CD4-positive, alpha-beta T cell treated with Interleukin-21 for 1 hour (primary cell): ENCODE measurements around the gene DMBT1.

ENCODE experiments used
- DNase-seq: peaks from one replicate; pipeline ENCODE4 v3.0.0-alpha.2; 2020

Gene DMBT1

DNA sequence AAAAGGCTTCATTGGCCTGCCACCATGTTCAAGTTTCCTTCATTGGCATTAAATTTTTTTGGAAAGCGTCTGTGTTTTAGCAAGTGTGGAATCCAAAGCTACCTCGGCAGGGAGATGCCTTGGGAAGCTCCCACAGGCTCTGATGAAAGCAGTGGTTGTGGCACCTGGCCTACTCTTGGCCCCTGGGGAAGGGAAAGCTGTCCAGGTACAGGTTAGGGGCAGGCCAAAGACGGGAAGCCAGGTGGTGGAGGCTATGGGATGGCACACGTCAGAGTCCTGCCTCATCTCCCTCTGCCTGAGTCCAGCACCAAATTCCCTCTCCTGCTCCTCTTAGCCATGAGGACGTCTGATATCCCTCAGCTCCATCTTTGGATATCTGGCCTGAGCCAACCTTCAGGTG is 89.3 kb downstream of the DMBT1 start:
- DNase-seq, result no peak

DNA sequence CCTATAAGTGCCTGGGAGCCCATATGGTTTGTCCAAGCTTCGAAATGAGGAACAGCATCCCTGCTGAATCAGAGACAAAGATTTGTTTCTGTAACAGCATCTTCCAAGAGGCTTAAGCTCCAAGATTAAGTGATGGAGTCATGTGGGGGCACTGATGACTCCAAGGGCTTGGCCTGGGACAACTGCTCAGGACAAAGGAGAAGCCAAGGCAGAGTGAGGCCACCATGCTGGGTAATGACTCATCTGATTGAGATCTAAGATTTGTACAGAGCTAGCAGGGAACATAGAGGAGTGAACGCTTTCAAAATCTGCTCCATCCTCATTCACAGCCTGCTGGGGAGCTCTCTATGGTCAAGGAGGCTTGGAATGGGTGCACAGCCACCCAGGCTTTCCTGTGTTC is 89.8 kb downstream of the DMBT1 start:
- no peak for DNase-seq

DNA sequence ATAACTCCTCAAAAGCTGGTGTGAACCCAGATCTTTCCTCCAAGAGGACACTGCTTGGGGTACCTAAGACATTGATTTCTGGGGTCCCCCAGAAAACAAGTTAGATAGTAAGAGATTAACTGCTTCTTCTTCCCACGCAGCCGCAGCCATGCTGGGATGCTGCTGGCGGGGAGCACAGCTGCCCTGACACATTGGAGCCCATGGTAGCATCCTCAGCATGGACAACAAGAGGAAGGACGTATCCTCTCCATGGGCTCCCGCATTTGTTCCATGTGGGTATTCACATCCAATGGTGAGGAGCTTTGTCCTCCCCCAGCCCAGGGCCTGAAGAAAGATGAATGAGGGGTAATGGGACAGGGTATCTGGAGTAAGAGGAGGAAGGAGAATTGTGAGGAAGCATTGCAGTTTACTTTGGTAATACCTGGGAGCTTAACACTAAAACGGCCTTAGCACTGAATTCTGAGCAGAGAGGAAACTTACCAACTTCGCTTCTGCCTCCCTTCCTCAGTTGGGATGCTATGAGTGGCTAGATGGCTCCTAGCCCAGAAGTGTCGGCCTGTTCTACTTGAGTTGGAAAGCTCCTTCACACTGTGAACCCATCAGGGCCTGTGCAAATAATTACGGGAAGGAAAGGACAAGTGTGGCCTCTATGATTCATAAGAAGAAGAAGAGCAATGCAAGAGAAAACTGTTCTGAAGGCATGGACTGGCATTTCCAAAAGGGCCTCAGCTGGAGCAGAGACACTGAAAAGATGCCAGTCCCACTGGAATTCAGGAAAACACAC is 95.2 kb downstream of the DMBT1 start:
- no peak for DNase-seq

DNA sequence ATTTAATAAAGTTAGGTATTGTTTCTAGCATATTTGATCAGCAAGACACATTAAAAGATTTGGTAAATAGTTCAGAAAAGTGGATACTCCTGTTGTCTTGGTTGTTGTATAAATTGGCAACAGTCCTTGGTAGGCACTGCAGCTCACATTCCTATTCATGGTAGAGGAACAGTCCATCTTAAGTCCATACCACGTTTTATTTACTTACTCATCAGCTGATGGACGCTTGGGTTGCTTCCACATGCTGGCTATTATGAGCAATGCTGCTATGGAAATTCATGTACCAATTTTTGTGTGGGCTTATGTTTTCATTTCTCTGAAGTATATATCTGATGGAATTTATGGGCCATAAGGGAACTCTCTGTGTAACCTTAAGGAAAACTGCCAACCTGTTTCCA is 95.8 kb downstream of the DMBT1 start:
- DNase-seq, result no peak

DNA sequence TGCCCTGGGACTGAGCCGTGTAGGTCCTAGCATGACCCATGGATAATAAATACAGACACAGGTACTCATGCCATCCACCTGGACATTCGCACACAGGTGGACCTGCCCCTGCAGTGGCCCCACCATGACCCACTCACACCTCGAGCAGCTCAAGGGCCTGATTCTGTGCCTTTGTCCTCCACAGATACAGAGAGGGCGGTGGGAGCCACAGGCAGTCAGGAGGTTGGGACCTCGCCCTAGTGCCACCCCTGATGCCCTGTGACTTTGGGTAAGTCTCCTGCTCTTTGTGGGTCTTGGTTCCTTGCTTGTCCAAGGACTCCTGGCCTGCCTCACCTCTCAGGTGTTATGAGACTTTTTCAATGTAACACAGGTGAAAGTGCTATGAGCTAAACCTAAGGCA is 96.2 kb downstream of the DMBT1 start:
- no peak for DNase-seq

DNA sequence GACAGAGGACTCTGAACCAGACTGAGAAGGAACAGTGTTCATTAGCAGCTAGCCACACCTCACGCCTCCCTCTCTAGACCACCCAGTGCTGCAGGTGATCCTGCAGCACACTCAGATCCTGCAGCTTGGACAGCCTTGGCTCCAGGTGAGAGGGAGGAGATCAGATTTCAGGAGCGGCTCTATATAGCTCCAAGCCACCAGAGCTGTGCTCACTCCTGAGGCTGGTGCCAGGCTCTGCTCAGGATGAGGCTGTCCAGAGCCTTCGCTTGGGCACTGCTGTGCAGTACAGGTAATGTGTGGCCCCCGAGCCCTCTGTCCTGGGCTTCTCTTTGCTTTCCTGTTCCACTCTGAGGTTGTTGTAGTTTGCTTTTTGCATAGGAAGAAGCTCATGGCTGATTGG is 96.7 kb downstream of the DMBT1 start:
- no peak for DNase-seq

DNA sequence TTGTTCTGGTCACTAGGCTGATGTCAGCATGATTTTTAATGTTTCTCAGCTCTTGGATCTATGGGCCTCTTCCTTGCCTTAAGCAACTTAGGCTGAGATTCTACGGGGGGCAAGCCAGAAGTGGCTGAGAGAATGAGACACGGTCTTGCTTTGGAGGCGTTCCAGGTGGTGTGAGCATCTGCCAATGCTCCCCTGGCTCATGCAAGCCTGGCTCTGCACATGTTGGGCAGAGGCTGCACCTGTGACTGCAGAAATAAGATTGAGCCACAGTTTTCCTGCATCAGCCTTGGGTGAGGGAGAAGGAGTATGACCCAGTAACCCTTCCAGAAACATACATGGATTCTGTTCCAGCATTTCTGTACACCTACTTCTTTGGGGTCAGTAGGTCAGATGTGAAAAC is 97.2 kb downstream of the DMBT1 start:
- no peak for DNase-seq

DNA sequence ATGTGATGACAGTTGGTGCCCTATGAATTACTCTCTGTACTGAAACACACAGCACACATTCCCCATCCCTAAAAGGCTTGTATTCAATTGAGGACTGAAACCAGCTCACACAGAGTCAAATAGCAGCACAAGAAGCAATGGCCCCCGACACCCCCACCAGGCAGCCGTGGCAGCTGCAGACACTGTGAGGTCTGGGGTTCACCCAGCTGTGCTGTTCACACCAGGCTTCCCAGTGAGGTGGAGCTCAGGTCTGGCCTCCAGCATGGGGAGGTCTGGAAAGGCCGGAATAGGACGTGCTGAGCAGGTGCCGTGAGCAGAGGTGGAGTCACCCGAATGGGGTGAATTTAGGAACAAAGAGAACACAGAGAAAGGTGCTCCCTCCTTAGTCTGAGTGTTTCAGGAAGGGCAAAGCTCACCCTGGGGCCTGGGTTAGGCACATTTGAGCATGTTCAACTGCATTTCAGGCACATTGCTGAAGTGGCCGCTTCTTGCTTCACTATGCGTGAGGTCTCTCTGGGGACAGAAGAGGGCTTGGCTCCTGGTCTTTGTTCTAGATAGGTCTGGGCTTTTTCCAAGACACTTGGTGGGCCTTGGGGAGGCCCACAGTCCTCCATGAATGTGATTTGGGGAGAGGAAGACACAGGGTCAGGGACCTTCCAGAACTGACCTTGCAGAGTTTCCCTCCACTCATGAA is 97.9 kb downstream of the DMBT1 start:
- no peak for DNase-seq

DNA sequence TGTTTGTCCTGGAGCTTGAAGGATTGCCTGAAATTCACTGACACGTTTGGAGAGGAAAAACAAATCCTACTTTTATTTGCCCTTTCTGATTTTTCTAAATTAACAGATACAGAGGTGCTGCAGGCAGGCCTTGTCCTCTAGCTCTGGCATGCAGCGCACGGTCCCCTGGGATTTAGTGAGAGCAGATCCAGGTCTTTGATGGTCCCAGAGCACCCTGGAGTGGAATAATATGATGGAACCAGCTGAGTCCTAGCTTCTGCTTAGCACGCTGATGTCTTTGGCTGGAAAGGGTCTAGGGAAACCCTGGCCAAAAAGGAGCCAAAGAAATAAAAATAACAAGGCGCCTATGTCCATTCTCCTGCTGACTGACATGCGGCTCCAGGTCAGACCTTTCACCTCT is 98.6 kb downstream of the DMBT1 start:
- no peak for DNase-seq

DNA sequence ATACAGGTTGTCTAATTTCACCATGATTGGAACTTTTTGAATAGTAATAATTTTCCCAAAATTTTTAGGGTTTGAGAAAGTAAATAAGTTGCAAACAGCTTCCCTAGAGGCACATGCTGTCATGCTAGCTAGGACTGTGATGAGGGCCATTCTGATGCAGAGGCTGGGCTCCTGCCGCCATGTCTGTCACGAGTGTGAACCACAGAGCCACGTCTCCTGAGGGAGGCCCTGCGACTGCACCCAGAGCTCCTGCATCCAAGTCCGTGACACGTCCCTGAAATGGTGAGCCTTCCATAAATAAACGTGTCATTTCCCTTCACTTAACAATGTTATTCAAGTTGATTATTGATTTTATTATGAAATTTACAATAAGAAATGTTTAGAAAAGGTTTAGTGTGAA is 99.1 kb downstream of the DMBT1 start:
- DNase-seq, result no peak

DNA sequence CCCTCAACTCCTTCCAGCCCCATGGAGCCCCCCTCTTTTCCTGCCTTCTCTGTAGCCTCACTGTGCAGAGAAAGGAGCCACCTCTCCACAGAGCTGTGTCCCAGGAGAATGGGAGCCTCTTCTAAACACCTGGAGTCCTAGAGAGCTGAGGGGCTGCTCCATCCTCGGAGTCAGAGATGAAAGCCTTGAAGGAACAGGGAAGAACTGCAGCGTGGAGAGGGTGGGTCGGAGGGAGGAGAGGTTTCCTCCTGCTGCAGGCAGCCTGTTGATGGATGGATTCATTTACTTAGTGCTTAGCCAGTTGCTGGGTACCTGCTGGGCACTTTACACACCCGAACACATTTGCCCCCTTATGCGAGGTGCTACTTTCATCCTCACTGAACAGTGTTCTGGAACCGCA is 100.1 kb downstream of the DMBT1 start:
- DNase-seq, result no peak

DNA sequence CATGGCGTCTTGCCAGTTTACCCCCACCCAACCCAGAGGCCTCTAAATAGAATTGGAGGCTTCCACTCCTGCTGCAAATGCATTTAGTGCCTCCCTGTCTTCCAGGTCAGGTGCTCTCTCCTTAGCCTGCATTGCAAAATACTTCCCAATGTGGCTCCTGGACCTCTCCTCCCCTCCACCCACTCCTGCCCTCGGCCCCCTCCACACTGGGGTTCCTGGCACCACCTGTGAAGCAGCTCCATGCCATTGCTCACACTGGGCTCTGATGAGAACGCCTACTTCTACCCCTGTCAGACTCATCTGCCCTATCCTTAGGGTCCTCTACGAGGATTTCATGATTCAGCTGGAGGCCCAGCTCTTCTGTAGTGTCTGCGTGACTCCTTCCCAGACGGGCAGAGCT is 101.7 kb downstream of the DMBT1 start:
- no peak for DNase-seq

DNA sequence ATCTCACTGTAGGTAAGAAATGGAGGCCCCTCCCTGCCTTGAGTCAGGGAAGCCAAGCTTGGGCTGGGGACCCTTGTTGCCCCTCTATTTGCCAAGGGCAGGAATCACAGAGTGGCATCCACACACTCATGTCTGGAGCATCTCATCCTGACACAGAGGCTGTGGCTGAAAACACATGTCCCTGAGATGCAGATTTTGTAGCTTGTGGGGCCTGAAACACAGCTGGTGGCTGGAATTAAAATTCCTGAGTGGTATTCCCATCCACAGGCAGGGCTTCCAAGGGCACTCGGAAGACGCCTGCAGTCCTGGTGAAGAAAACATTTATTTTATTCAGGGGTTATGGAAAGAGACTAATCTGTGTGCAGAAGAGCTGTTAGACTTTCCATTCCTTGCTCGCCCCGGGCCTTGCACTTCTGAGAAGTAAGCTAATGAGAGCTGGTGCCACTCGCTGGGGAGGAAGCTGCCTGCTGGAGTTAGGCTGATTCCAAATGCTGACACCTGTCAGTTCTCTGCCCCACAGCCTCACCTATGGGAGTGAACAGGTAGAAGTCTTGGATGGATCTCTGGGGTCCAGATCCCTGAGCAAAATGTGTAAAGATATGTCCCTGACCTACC is 103.1 kb downstream of the DMBT1 start:
- no peak for DNase-seq

DNA sequence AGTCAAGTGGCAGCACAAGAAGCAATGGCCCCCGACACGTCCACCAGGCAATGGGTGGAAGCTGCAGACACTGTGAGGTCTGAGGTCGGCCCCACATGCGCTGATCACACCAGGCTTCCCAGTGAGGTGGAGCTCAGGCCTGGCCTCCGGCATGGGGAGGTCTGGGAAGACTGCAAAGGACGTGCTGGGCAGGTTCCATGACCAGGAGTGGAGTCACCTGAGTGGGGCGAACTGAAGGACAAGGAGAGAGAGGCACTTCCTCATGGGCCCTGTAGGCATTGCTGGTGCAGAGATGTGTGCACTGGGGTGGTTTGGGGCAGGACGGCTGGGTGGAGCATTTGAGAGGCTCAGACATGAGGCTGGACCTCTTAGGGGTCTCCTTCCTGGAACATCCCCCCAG is 103.9 kb downstream of the DMBT1 start:
- DNase-seq, result no peak

DNA sequence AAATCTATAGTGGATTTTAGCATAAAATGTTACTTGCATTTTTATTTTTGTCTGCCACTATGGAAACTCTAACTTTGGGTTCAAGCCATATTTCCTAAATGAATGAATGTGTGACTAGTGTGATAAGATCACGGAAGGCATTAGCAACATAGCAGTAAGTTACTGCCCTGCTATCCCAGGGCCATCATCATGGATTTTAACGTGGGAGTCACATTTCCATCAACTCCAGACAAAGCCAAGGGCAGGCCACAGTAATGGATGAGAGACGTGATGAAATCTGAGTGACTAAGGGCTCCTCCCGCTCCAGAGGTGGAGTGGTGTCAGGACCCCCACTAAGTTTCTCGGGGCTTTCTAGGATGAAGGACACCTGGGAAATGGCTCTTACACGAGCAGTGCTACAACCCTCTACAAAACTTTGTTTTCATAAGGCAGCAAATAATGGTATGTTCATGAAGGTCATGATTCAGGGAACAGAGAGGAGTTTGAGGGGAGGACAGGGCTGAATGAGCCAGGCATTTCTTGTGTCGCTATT is 104.8 kb downstream of the DMBT1 start:
- no peak for DNase-seq

DNA sequence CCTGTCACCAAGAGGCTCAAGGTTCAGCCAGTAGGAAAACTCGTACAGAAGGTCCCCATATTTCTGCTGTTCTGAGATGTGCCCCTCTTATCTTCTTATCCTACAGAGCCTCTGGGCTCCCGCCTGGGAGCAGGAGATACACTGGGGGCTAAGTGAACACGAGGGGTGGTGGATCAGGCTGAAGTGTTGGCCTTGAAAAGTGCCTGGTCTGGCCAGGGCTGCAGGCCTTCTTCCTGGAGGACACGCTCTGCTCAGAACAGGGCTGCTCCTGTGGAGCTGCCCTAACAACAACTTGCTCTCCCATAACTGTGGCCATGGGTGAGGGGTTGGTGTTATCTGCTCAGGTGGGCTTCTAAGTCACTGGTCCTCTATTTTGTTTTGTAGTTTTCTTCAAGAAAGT is 105.4 kb downstream of the DMBT1 start:
- DNase-seq, result no peak

DNA sequence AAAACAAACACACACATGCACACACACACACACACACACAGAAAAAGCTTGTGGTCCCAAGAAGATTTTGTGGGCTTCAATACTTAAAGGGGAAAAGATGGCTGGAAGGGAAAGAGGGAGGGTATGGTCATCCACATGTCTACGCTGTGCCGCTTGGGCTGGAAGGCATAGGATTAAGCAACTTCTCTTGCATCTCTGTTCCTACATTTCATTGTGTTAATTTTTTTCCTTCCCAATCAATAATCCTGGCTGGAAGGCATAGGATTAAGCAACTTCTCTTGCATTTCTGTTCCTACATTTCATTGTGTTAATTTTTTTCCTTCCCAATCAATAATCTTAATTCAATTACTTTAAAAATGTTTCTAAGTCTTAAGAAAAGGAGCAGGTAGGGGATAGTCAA is 108.5 kb downstream of the DMBT1 start:
- DNase-seq, result no peak

DNA sequence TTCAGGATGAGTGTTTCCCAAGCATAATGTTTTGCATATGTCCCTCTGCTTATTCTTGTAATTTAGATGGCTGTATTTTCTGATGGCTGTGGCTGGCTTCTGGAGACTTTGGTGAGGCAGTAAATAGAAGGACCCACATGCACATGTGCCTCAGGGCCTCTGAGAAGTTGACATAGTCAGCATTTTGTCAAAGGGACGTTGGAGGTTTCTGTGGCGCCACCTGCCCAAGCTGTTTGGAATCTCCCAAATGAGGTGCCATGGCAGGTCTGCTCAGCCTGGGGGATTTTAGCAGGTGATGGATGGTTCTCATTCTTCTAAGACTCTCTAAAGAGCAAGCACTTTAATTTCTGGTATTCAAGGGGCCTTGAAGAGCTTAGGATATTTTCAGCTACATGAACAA is 109.3 kb downstream of the DMBT1 start:
- no peak for DNase-seq

DNA sequence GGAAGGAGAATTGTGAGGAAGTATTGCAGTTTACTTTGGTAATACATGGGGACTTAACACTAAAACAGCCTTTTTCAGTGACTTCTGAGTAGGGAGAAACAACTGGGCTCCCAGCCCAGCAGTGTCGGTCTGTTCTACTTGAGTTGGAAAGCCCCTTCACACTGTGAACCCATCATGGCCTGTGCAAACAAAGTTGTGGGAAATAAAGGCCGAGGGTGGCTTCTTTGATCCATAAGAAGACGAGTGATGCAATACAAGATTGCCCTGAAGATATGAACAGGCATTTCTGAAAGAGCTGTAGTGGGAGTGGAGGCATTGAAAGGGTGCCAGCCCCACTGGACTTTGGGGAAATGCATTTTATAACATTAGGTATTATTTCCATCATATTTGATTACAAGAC is 110.8 kb downstream of the DMBT1 start:
- no peak for DNase-seq

DNA sequence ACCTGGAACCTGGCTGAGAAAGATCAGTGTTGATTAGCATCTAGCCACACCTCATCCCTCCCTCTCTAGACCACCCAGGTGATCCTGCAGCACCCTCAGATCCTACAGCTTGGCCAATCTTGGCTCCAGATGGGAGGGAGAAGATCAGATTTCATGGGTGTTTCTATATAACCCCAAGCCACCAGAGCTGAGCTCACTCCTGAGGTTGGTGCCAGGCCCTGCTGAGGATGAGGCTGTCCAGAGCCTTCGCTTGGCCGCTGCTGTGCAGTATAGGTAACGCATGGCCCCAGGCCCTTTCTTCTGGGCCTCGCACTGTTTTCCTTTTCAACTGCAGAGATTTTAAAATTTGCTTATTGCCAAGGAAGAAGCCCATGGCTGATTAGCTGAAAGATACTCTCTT is 112.1 kb downstream of the DMBT1 start:
- no peak for DNase-seq

DNA sequence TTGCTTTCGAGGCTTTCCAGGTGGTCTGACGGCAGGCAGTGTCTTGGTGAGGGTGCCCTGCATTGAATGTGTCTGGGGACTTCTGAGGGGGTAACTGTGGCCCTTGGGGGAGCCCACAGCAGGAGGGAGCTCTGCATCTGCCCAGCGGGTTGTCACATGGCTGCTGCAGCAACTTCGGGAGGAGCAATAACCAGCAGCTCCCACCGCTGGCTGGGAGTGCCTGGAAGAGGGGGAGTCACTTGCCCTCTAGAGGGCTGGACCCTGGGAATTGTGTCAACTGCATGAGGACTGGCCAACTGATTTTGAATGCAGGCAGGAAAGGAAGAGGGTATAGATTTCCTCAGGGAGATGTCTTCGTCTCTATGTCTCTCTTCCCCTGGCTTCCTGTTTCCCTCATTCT is 112.7 kb downstream of the DMBT1 start:
- DNase-seq, result no peak

DNA sequence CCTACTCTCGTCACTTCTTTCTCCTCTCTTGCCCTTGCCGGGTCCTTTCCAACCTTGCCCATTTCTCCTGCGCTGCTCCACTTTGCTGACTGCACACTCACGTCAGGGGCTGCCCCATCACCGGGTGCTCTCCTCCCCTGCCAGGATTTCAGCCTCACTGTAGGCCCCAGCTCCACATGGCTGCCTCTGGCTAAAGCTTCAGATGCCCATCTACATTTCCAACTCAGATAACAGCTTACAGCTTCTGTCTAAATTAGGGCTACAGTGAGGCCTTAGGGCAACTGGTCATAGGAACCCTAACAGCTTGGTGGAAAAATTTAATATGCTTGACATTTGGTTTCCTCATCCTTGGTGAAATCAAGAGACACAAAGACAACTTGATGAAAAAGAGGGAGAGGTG is 113.2 kb downstream of the DMBT1 start:
- DNase-seq, result no peak

DNA sequence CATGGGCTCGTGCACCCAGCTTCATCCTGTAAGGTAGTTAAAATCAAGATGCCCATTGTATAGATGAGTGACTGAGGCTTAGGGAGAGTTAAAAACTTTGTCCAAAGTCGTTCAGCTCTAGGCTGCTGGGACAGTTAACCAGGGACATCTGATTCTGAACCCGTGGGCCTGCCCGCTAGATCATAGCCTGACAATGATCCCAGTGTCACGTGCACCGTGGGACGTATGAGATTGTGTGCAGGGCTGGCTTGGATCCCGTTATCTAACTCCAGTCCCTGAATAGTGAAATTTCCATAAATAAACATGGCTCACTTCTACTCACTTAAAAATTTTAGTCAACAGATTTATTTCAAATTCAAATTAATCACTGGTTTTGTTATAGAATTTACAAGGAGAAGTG is 114.2 kb downstream of the DMBT1 start:
- no peak for DNase-seq

DNA sequence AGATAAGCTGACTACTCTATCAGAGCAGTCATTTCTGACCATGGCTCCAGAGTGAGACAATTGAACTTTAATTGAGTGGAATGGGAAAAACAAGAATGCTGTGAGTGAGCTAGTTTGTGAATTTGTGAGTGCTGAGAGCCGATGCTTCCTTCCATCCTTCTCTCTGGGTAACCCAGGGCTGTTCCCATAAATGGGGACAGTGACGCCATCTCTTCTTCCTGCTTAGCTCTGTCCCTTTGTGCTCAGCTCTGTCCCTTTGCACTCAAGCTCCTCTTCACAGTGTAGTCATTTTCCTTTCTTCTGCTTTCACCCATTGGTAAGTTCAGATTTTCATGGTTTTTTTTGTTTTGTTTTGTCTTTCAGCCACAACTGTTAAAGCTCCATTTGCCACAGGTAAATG is 114.7 kb downstream of the DMBT1 start:
- DNase-seq, result no peak
